OCI-LY1 (cell line): ENCODE results near the gene RYR3.

Experiments
- H2AFZ ChIP-seq: fragments of 200-600 bp; sonication (generic), shearing (Covaris generic); 2 replicates; pipeline ENCODE4 v1.6.0; 2014; ENCODE audit warnings: antibody characterized with exemption, mild to moderate bottlenecking, low read length
- H3F3A ChIP-seq: fragments of 200-600 bp; sonication (generic), shearing (Covaris generic); 2 replicates; pipeline ENCODE4 v1.6.0; 2014; ENCODE audit warnings: mild to moderate bottlenecking, antibody characterized with exemption, low read length, moderate library complexity; ENCODE audit not compliant: insufficient read depth
- H3K27ac ChIP-seq: fragments of 200-600 bp; sonication (generic); 2 replicates; pipeline ENCODE4 v1.5.1; 2014; ENCODE audit warnings: low read length, mixed run types, mild to moderate bottlenecking, low read depth; ENCODE audit not compliant: poor library complexity, severe bottlenecking
- H3K27me3 ChIP-seq: fragments of 200-600 bp; sonication (generic); 2 replicates; pipeline ENCODE4 v1.6.0; 2014; ENCODE audit warnings: antibody characterized with exemption, mild to moderate bottlenecking, low read length, moderate library complexity; ENCODE audit not compliant: insufficient read depth
- H3K36me3 ChIP-seq: fragments of 200-600 bp; sonication (generic); 2 replicates; pipeline ENCODE4 v1.6.1; 2014; ENCODE audit warnings: mild to moderate bottlenecking, antibody characterized with exemption, low read length, moderate library complexity, mixed read lengths; ENCODE audit not compliant: insufficient read depth
- H3K4me1 ChIP-seq: fragments of 200-600 bp; sonication (generic); 2 replicates; pipeline ENCODE4 v1.5.1; 2014; ENCODE audit warnings: mild to moderate bottlenecking, low read length, moderate library complexity; ENCODE audit not compliant: insufficient read depth, severe bottlenecking
- H3K4me2 ChIP-seq: fragments of 200-600 bp; sonication (generic), shearing (Covaris generic); 2 replicates; pipeline ENCODE4 v1.6.1; 2014; ENCODE audit warnings: low read length
- H3K4me3 ChIP-seq: fragments of 200-600 bp; sonication (generic); 2 replicates; pipeline ENCODE4 v1.5.1; 2014; ENCODE audit warnings: low read length, low read depth, mild to moderate bottlenecking, mixed read lengths; ENCODE audit not compliant: poor library complexity, severe bottlenecking
- H3K79me2 ChIP-seq: fragments of 200-600 bp; shearing (Covaris generic); 2 replicates; pipeline ENCODE4 v1.6.1; 2016; ENCODE audit warnings: mixed run types, low read length, mixed read lengths; ENCODE audit not compliant: insufficient read depth
- H3K9ac ChIP-seq: fragments of 200-600 bp; sonication (generic), shearing (Covaris generic); 2 replicates; pipeline ENCODE4 v1.6.1; 2014; ENCODE audit warnings: mild to moderate bottlenecking, low read length, mixed read lengths
- H3K9me2 ChIP-seq: fragments of 200-600 bp; sonication (generic), shearing (Covaris generic); 2 replicates; pipeline ENCODE4 v1.6.1; 2014; ENCODE audit warnings: low read depth, mild to moderate bottlenecking, low read length, mixed read lengths
- H3K9me3 ChIP-seq: fragments of 200-600 bp; shearing (Covaris generic); 2 replicates; pipeline ENCODE4 v1.6.1; 2014; ENCODE audit warnings: low read length, mixed read lengths
- H4K20me1 ChIP-seq: fragments of 200-600 bp; sonication (generic), shearing (Covaris generic); 2 replicates; pipeline ENCODE4 v1.6.0; 2016; ENCODE audit warnings: mild to moderate bottlenecking, low read length; ENCODE audit not compliant: insufficient read depth
- CTCF ChIP-seq: fragments of 200-600 bp; sonication (generic), shearing (Covaris generic); IDR thresholded peaks from 2 replicates; pipeline ENCODE4 v1.5.1; 2017; ENCODE audit warnings: mild to moderate bottlenecking, antibody characterized with exemption, low read length, moderate library complexity, mixed read lengths
- EZH2 ChIP-seq: fragments of 200-600 bp; sonication (generic), shearing (Covaris generic); IDR thresholded peaks from 2 replicates; pipeline ENCODE4 v1.8.0; 2017; ENCODE audit warnings: borderline replicate concordance, mixed run types, mild to moderate bottlenecking, antibody characterized with exemption, low read length, moderate library complexity, mixed read lengths

Gene RYR3

GRCh38 chr15:33679061-33679460, 368.3 kb downstream of the RYR3 start:
- H3K9ac ChIP-seq = no peak overlapping the region
- no peaks in the 10 kb centered on the region for H3K9me3 ChIP-seq
- TF ChIP-seq EZH2 (no peak), CTCF (no peak)
- H3K9me2 ChIP-seq = no peaks in the 10 kb centered on the region
- no peaks in the 10 kb centered on the region for H3K27me3 ChIP-seq
- no peaks in the 10 kb centered on the region for H3K36me3 ChIP-seq
- no peak overlapping the region for H3K4me3 ChIP-seq
- H3K4me2 ChIP-seq = no peak overlapping the region
- H3K79me2 ChIP-seq = no peaks in the 10 kb centered on the region
- H3K4me1 ChIP-seq = no peaks in the 10 kb centered on the region
- H4K20me1 ChIP-seq = no peaks in the 10 kb centered on the region
- no peaks in the 10 kb centered on the region for H3F3A ChIP-seq
- no peak overlapping the region for H2AFZ ChIP-seq
- no peak overlapping the region for H3K27ac ChIP-seq

- no peaks in the 10 kb centered on the region for H4K20me1 ChIP-seq
- H3K27me3 ChIP-seq = no peaks in the 10 kb centered on the region
- H3K36me3 ChIP-seq = no peaks in the 10 kb centered on the region
- H3K79me2 ChIP-seq = no peaks in the 10 kb centered on the region
- H3K4me2 ChIP-seq = no peak overlapping the region
- H2AFZ ChIP-seq = no peak overlapping the region
- no peak overlapping the region for H3K27ac ChIP-seq
- H3K9ac ChIP-seq = no peak overlapping the region
- no peaks in the 10 kb centered on the region for H3F3A ChIP-seq
- H3K4me3 ChIP-seq = no peak overlapping the region
- no peaks in the 10 kb centered on the region for H3K9me3 ChIP-seq
- no peaks in the 10 kb centered on the region for H3K9me2 ChIP-seq
- TF ChIP-seq CTCF = no peak
- TF ChIP-seq EZH2 = no peak
- H3K4me1 ChIP-seq = no peaks in the 10 kb centered on the region
Observed at GRCh38 chr15:33680336-33680735, 369.6 kb downstream of the RYR3 start.

GRCh38 chr15:33693166-33693800, 382.5 kb downstream of the RYR3 start:
- H4K20me1 ChIP-seq = no peaks in the 10 kb centered on the region
- H3K36me3 ChIP-seq = no peaks in the 10 kb centered on the region
- H3K9me2 ChIP-seq = no peaks in the 10 kb centered on the region
- no peaks in the 10 kb centered on the region for H3F3A ChIP-seq
- H3K79me2 ChIP-seq = no peaks in the 10 kb centered on the region
- H3K27ac ChIP-seq = no peak overlapping the region
- no peak for TF ChIP-seq CTCF
- no peak for TF ChIP-seq EZH2
- no peak overlapping the region for H2AFZ ChIP-seq
- H3K27me3 ChIP-seq = 0 out of 2 replicates have a peak, but pooled peaks cover 5% of the 10 kb centered on the region
- H3K4me2 ChIP-seq = no peak overlapping the region
- H3K4me3 ChIP-seq = no peak overlapping the region
- no peak overlapping the region for H3K9ac ChIP-seq
- H3K9me3 ChIP-seq = no peaks in the 10 kb centered on the region
- no peaks in the 10 kb centered on the region for H3K4me1 ChIP-seq
